SK-N-SH treated with all-trans-retinoic acid at 6 μM for 48 hours (cell line): Measurements from ENCODE around the gene TGIF1.

Source experiments
- ATAC-seq: fragments of 200-7000 bp; cut with Tn5 transposase; 3 replicates; pipeline ENCODE4 v1.9.1; 2020; ENCODE audit warnings: mild to moderate bottlenecking, moderate library complexity
- ESRRG ChIP-seq: fragments of 250-450 bp; sonication (Bioruptor Pico); IDR thresholded peaks from 2 replicates; pipeline ENCODE4 v1.6.1; 2021; ENCODE audit warnings: mild to moderate bottlenecking
- ISL1 ChIP-seq: fragments of 250-450 bp; sonication (Bioruptor Pico); IDR thresholded peaks from 2 replicates; pipeline ENCODE4 v2.1.2; 2022; ENCODE audit warnings: mild to moderate bottlenecking, moderate library complexity
- OSR1 ChIP-seq: fragments of 250-450 bp; sonication (Bioruptor Pico); IDR thresholded peaks from 2 replicates; pipeline ENCODE4 v1.8.0; 2022; ENCODE audit warnings: moderate library complexity, mild to moderate bottlenecking, inconsistent platforms
- POU6F1 ChIP-seq: fragments of 250-450 bp; sonication (Bioruptor Pico); IDR thresholded peaks from 2 replicates; pipeline ENCODE4 v1.8.0; 2021; ENCODE audit warnings: low read depth, mild to moderate bottlenecking, moderate library complexity, borderline replicate concordance
- PPARA ChIP-seq: fragments of 250-450 bp; sonication (Bioruptor Pico); IDR thresholded peaks from 2 replicates; pipeline ENCODE4 v1.5.0; 2020; ENCODE audit warnings: mild to moderate bottlenecking, borderline replicate concordance
- RARB ChIP-seq: fragments of 250-450 bp; sonication (Bioruptor Pico); IDR thresholded peaks from 2 replicates; pipeline ENCODE4 v1.8.0; 2021; ENCODE audit warnings: mild to moderate bottlenecking, moderate library complexity
- SNAI2 ChIP-seq: fragments of 250-450 bp; sonication (Bioruptor Pico); IDR thresholded peaks from 2 replicates; pipeline ENCODE4 v1.5.0; 2020; ENCODE audit warnings: mild to moderate bottlenecking, moderate library complexity
- TCF4 ChIP-seq: fragments of 250-450 bp; sonication (Bioruptor Pico); IDR thresholded peaks from 2 replicates; pipeline ENCODE4 v1.8.0; 2021; ENCODE audit warnings: mild to moderate bottlenecking, moderate library complexity, borderline replicate concordance
- TOX ChIP-seq: fragments of 250-450 bp; sonication (Bioruptor Pico); IDR thresholded peaks from 2 replicates; pipeline ENCODE4 v1.8.0; 2021; ENCODE audit warnings: mild to moderate bottlenecking, moderate library complexity, borderline replicate concordance
- ZC3H10 ChIP-seq: fragments of 250-450 bp; sonication (Bioruptor Pico); IDR thresholded peaks from 2 replicates; pipeline ENCODE4 v1.5.1; 2021; ENCODE audit warnings: mild to moderate bottlenecking, moderate library complexity
- ZNF565 ChIP-seq: fragments of 450-650 bp; formaldehyde crosslinking; conservative IDR thresholded peaks from 2 replicates; pipeline ENCODE4 v1.5.0; 2020; ENCODE audit warnings: low read depth, mild to moderate bottlenecking, moderate library complexity
- ZNF8 ChIP-seq: fragments of 450-650 bp; formaldehyde crosslinking; IDR thresholded peaks from 2 replicates; pipeline ENCODE4 v1.5.0; 2020; ENCODE audit warnings: mild to moderate bottlenecking, moderate library complexity
- TF ChIP-seq, protein P1 (sequence below): fragments of 250-450 bp; sonication (Bioruptor Pico); IDR thresholded peaks from 2 replicates; pipeline ENCODE4 v1.5.1; 2020; ENCODE audit warnings: low read depth, mild to moderate bottlenecking, moderate library complexity
- TF ChIP-seq, protein P2 (sequence below): fragments of 250-450 bp; sonication (Bioruptor Pico); IDR thresholded peaks from 2 replicates; pipeline ENCODE4 v1.5.0; 2020; ENCODE audit warnings: mild to moderate bottlenecking, moderate library complexity

The TGIF1 gene

DNA sequence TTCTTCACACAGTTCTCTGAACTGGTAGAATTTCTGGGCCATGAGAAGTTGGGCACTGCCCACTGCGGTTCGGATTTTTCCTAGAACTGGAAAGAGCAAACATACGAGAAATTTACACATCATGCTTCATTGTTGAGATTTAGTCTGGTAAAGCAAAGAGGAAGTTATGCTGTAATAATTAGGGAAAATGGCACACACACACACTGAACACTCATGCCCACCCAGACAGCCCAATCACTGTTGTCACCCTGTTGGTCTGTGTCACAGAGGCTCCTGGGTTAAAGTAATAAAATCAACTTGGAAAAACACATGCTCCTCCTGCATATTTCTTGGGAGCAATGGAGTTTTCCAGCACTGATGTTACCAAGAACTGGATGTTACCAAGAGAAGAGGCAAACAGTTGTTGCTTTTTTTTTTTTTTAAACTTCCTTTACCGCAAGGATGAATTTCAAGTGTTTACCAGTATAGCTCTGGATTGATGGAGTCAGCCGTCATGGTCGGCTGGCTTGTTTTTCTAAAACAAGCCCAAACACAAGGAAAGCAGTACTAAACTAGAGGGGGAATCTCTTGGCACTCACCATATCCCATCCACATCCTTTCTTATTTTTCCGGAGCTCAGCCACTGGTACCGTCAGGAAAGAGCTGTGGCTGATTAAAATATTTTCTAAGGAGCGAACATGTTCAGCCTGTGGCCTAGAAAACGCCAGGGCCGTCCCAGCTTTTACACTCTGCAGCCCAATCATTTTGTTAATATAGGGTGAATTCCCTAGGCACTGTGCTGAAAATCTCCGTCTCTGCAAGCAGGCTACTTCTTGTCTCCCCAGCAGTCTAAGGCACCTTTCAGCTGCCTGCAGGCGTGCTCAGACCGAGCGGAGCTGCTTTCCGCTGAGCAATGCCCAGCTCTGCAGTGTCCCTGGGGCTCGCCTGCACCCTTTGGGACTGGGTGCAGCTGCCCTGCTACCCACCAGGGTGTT lies 58.9 kb downstream of the TGIF1 start:
- ATAC-seq, result no peak
- TF ChIP-seq ZNF565 (no peak), SNAI2 (CRISPR knock-in tag) (no peak), TCF4 (CRISPR knock-in tag) (no peak), OSR1 (no peak), RARB (CRISPR knock-in tag) (no peak), ISL1 (CRISPR knock-in tag) (no peak), TOX (CRISPR knock-in tag) (no peak), POU6F1 (no peak), ZNF8 (CRISPR knock-in tag) (no peak), ESRRG (no peak), PPARA (no peak), ZC3H10 (no peak)
- TF ChIP-seq, protein P1, sequence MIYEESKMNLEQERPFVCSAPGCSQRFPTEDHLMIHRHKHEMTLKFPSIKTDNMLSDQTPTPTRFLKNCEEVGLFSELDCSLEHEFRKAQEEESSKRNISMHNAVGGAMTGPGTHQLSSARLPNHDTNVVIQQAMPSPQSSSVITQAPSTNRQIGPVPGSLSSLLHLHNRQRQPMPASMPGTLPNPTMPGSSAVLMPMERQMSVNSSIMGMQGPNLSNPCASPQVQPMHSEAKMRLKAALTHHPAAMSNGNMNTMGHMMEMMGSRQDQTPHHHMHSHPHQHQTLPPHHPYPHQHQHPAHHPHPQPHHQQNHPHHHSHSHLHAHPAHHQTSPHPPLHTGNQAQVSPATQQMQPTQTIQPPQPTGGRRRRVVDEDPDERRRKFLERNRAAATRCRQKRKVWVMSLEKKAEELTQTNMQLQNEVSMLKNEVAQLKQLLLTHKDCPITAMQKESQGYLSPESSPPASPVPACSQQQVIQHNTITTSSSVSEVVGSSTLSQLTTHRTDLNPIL (CRISPR knock-in tag), result no peak
- TF ChIP-seq, protein P2, sequence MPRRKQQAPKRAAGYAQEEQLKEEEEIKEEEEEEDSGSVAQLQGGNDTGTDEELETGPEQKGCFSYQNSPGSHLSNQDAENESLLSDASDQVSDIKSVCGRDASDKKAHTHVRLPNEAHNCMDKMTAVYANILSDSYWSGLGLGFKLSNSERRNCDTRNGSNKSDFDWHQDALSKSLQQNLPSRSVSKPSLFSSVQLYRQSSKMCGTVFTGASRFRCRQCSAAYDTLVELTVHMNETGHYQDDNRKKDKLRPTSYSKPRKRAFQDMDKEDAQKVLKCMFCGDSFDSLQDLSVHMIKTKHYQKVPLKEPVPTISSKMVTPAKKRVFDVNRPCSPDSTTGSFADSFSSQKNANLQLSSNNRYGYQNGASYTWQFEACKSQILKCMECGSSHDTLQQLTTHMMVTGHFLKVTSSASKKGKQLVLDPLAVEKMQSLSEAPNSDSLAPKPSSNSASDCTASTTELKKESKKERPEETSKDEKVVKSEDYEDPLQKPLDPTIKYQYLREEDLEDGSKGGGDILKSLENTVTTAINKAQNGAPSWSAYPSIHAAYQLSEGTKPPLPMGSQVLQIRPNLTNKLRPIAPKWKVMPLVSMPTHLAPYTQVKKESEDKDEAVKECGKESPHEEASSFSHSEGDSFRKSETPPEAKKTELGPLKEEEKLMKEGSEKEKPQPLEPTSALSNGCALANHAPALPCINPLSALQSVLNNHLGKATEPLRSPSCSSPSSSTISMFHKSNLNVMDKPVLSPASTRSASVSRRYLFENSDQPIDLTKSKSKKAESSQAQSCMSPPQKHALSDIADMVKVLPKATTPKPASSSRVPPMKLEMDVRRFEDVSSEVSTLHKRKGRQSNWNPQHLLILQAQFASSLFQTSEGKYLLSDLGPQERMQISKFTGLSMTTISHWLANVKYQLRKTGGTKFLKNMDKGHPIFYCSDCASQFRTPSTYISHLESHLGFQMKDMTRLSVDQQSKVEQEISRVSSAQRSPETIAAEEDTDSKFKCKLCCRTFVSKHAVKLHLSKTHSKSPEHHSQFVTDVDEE (CRISPR knock-in tag), result no peak
